Fibroblast of mammary gland (primary cell): ENCODE results near the gene STUM.
"Not testable (repeated sequence)": the region's sequence is repeated elsewhere in the genome, so short reads cannot be mapped to it uniquely, and the experiment has no call there.

Source experiments
- DNase-seq: peaks from one replicate; pipeline ENCODE4 v3.0.0-alpha.2; 2010; ENCODE audit warnings: low read depth
- H3K4me3 ChIP-seq: 2 replicates; pipeline ENCODE4 v1.5.1; 2011; ENCODE audit warnings: low read depth, mild to moderate bottlenecking, low read length, moderate library complexity; ENCODE audit not compliant: control insufficient read depth
- TF ChIP-seq, protein P1 (sequence below): conservative IDR thresholded peaks from 2 replicates; pipeline ENCODE4 v1.5.1; 2011; ENCODE audit warnings: low read depth, low read length, inconsistent platforms; ENCODE audit not compliant: control insufficient read depth, insufficient read depth

STUM gene

DNA sequence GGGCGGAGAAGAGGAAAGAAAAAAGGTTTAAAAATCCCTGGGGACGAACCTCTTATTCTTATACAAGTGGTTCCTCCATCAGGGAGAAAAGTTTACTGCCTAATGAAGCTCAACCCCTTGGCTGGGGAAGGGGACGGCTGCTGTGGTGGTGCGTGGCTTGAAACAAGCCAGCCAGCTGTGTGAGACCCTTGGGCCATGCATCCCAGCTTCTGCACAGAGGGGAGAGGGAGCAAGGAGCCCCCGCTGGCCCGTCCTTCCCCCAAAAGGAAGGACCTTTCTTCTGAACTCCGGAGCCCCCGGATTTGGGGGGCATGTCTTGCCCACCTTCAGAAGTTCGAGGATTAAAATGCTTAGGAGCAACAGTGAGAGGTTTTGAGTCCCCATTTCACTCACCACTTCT is 67.3 kb downstream of the STUM start:
- H3K4me3 ChIP-seq = no peak overlapping the region
- TF ChIP-seq, protein P1, sequence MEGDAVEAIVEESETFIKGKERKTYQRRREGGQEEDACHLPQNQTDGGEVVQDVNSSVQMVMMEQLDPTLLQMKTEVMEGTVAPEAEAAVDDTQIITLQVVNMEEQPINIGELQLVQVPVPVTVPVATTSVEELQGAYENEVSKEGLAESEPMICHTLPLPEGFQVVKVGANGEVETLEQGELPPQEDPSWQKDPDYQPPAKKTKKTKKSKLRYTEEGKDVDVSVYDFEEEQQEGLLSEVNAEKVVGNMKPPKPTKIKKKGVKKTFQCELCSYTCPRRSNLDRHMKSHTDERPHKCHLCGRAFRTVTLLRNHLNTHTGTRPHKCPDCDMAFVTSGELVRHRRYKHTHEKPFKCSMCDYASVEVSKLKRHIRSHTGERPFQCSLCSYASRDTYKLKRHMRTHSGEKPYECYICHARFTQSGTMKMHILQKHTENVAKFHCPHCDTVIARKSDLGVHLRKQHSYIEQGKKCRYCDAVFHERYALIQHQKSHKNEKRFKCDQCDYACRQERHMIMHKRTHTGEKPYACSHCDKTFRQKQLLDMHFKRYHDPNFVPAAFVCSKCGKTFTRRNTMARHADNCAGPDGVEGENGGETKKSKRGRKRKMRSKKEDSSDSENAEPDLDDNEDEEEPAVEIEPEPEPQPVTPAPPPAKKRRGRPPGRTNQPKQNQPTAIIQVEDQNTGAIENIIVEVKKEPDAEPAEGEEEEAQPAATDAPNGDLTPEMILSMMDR = no peak

DNA sequence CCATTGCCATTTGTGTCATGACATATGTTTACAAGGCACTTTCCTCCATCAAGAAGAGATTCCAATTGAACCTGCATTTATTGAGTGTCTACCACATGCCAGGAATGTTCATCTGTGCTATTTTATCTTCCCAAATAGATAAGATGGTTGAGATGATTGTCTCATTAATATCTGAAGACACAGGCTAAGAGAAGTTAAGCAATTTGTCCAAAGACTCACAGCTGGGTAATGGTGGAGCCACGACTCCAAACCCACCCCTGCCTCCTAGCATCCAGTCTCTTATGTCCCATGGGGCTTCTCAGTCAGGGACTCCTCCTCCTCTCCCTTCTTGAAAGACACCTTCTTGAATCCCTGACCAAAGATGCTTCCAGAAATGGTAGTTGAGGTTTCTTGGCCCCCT is 68.1 kb downstream of the STUM start:
- TF ChIP-seq, protein P1 = no peak
- no peak overlapping the region for H3K4me3 ChIP-seq
- no peak for DNase-seq

More for the DNA sequence above, 67.3 kb downstream of the STUM start:
- no peak for DNase-seq

GRCh38 chr1:226617109-226617508 is 68.5 kb downstream of the STUM start:
- DNase-seq = no peak
- TF ChIP-seq, protein P1 = no peak
- H3K4me3 ChIP-seq = no peak overlapping the region

DNA sequence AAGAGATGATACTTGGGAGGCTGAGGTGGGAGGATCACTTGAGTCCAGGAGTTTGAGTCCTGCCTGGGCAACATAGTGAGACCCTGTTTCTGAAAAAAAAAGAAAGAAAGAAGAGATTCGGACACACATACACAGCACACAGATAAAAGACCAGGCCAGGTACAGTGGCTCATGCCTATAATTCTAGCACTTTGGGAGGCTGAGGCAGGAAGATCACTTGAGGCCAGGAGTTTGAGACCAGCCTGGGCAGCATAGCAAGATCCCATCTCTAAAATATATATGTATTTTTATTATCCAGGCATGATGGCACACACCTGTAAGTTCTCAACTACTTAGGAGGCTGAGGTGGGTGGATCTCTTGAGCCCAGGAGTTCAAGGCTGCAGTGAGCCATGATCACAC is 69.2 kb downstream of the STUM start:
- H3K4me3 ChIP-seq, DNase-seq: not testable (repeated sequence)

DNA sequence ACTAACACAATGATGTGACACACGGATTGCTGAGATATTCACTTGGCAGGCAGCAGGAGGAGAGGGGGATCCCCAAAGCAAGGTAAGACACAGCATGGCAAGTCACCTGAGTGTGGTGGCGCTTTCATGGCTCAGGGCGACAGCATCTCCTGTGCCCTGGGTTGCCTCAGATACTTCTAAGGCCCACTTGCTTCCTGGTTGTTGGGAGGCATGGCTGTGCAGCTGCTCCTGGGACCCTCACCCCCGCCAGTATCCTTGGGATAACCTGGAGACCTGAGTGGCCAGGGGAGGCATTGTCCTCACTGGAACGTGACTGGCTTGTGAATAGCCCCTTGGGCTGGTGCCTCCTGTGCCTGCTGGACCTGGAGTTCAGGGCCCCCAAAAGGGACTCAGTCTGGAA is 69.8 kb downstream of the STUM start:
- no peak overlapping the region for H3K4me3 ChIP-seq
- DNase-seq = no peak
- TF ChIP-seq, protein P1 = no peak

DNA sequence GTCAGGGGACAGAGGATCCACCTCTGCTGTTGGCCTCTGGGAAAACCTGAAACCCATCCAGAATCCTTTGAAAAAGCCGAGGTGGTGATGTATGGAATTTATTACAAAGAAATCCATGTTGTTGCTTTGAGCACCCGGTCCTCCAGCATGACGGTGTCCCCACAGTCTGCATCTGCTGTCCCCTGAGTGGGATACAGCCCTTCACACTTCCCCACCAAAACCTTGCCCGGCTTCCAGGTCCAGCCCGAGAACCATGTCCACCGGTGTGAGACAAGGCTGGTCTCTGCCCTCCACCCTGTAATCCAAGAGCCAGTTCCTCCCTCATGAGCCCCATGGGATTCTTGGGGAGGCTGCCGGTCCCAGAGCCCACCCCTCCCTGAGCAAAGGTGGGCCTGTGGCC is 70.5 kb downstream of the STUM start:
- no peak overlapping the region for H3K4me3 ChIP-seq
- TF ChIP-seq, protein P1 = no peak
- no peak for DNase-seq

GRCh38 chr1:226622012-226622411 is 73.4 kb downstream of the STUM start:
- DNase-seq = no peak
- TF ChIP-seq, protein P1 = no peak
- no peak overlapping the region for H3K4me3 ChIP-seq
